Upper lobe of right lung (tissue), 1 donor: Measurements from ENCODE around the gene EDEM2. TPM values are rescaled to one million over a fixed set of nuclear protein-coding genes. Genes with fewer than 3 reads are reported as not detected.
"Not testable (repeated sequence)": the region's sequence is repeated elsewhere in the genome, so short reads cannot be mapped to it uniquely, and the experiment has no call there.

Source experiments
- ATAC-seq: fragments of 200-7000 bp; cut with Tn5 transposase; one replicate; pipeline ENCODE4 v1.9.1; 2020; ENCODE audit warnings: mild to moderate bottlenecking, moderate library complexity
- DNase-seq: peaks from one replicate; pipeline ENCODE4 v3.0.0-alpha.2; 2020
- H3K27ac ChIP-seq: fragments of 200-600 bp; one replicate; pipeline ENCODE4 v1.8.0; 2022
- H3K27me3 ChIP-seq: fragments of 200-600 bp; one replicate; pipeline ENCODE4 v1.8.0; 2022; ENCODE audit warnings: mild to moderate bottlenecking
- H3K36me3 ChIP-seq: fragments of 200-600 bp; one replicate; pipeline ENCODE4 v1.8.0; 2022
- H3K4me1 ChIP-seq: fragments of 200-600 bp; one replicate; pipeline ENCODE4 v1.8.0; 2022
- H3K4me3 ChIP-seq: fragments of 200-600 bp; one replicate; pipeline ENCODE4 v1.8.0; 2022; ENCODE audit warnings: mild to moderate bottlenecking
- H3K9me3 ChIP-seq: fragments of 200-600 bp; one replicate; pipeline ENCODE4 v1.8.0; 2022
- CTCF ChIP-seq: fragments of 200-600 bp; IDR thresholded peaks from one replicate; pipeline ENCODE4 v1.8.0; 2022; ENCODE audit warnings: antibody characterized with exemption
- intact Hi-C: fragments of 100-400 bp; cut with DNase I; formaldehyde crosslinking; loops from one replicate; pipeline ENCODE4 v1.11.0; 2022
- total RNA-seq: library from RNA; stranded (reverse); fragmentation: NEBNext Ultra II Directional; extraction: Animal tissue kit (Norgen Biotek cat#: 25700); gene quantifications from one replicate; pipeline ENCODE4 v1.2.1, GENCODE V29; 2021
- donor health status: DM: no; HTN: yes; CAD: no; lungs with severe emphysema.

The EDEM2 gene
- total RNA-seq, 1 donor from 2014 or later: 39.2 TPM

GRCh38 chr20:35077341-35077740 lies 69.8 kb downstream of the EDEM2 start:
- no peak for ATAC-seq
- no peak for DNase-seq
- Histone ChIP-seq H3K27me3 (no peaks in the 10 kb centered on the region), H3K4me3 (no peak overlapping the region), H3K9me3 (no peaks in the 10 kb centered on the region), H3K4me1 (no peaks in the 10 kb centered on the region), H3K36me3 (peaks cover 21% of the 10 kb centered on the region), H3K27ac (no peak overlapping the region)
- TF ChIP-seq CTCF: no peak
- intact Hi-C loops: no loop called here

- H3K9me3 ChIP-seq, DNase-seq, H3K4me1 ChIP-seq, H3K27ac ChIP-seq, H3K27me3 ChIP-seq, intact Hi-C loops, H3K4me3 ChIP-seq, ATAC-seq: not testable (repeated sequence)
- H3K36me3 ChIP-seq: peaks cover 24% of the 10 kb centered on the region
These were observed 75.5 kb downstream of the EDEM2 start for GRCh38 chr20:35071436-35072153.

- Histone ChIP-seq H3K4me1 (peaks cover 5% of the 10 kb centered on the region), H3K9me3 (no peaks in the 10 kb centered on the region), H3K4me3 (no peak overlapping the region), H3K27ac (no peak overlapping the region), H3K27me3 (no peaks in the 10 kb centered on the region), H3K36me3 (peaks cover 21% of the 10 kb centered on the region)
- no peak for DNase-seq
- intact Hi-C loops: no loop called here
- ATAC-seq: no peak
- no peak for TF ChIP-seq CTCF
These were observed 80.9 kb downstream of the EDEM2 start for GRCh38 chr20:35066194-35066593.

Other genes with a start within 250 kb of the EDEM2 start
- 30.0 TPM for gene GSS, start 191.5 kb downstream of the EDEM2 start, total RNA-seq
- gene MYH7B, start 191.5 kb downstream of the EDEM2 start, total RNA-seq: 1.8 TPM
- 67.6 TPM for gene TRPC4AP, start 54.5 kb downstream of the EDEM2 start, total RNA-seq
- gene PROCR, start 24.7 kb upstream of the EDEM2 start, total RNA-seq: 20.4 TPM
- gene MMP24, start 79.4 kb upstream of the EDEM2 start, total RNA-seq: 13.0 TPM
- gene MMP24OS, start 130.8 kb upstream of the EDEM2 start, total RNA-seq: 85.2 TPM
- 78.8 TPM for gene EIF6, start 137.4 kb upstream of the EDEM2 start, total RNA-seq
- gene FAM83C, start 145.1 kb upstream of the EDEM2 start, total RNA-seq: not detected